ENCODE measurements around the gene ROR2.

Gene ROR2

GRCh38 chr9:91775708-91776028 is 174.4 kb downstream of the ROR2 start:
- no peak for DNase-seq (ENCODE audit: extremely low read depth, low read depth)
- TF ChIP-seq CTCF (IDR thresholded peaks at IDR 0.05; ENCODE audit: low read depth, low read length) = no peak

GRCh38 chr9:91775011-91775707 is 174.9 kb downstream of the ROR2 start:
- TF ChIP-seq CTCF (IDR thresholded peaks at IDR 0.05; ENCODE audit: low read depth, low read length) = peak; percentile 78
- DNase-seq (ENCODE audit: extremely low read depth, low read depth) = no peak

- DNase-seq (ENCODE audit: extremely low read depth, low read depth) = no peak
- no peak for TF ChIP-seq CTCF (IDR thresholded peaks at IDR 0.05; ENCODE audit: low read depth, low read length)
Observed at GRCh38 chr9:91773156-91773555, 176.9 kb downstream of the ROR2 start.

- TF ChIP-seq CTCF (IDR thresholded peaks at IDR 0.05; ENCODE audit: low read depth, low read length) = no peak
- no peak for DNase-seq (ENCODE audit: extremely low read depth, low read depth)
Observed at GRCh38 chr9:91771864-91772263, 178.2 kb downstream of the ROR2 start.

GRCh38 chr9:91771027-91771426 is 179.0 kb downstream of the ROR2 start:
- peak; percentile 87 for DNase-seq (ENCODE audit: extremely low read depth, low read depth)
- peak; percentile 70 for TF ChIP-seq CTCF (IDR thresholded peaks at IDR 0.05; ENCODE audit: low read depth, low read length)

GRCh38 chr9:91770229-91770628 is 179.8 kb downstream of the ROR2 start:
- no peak for TF ChIP-seq CTCF (IDR thresholded peaks at IDR 0.05; ENCODE audit: low read depth, low read length)
- DNase-seq (ENCODE audit: extremely low read depth, low read depth) = no peak

GRCh38 chr9:91768977-91769916 is 180.8 kb downstream of the ROR2 start:
- TF ChIP-seq CTCF (IDR thresholded peaks at IDR 0.05; ENCODE audit: low read depth, low read length) = no peak
- no peak for DNase-seq (ENCODE audit: extremely low read depth, low read depth)

Data from AG09319 (cell line).